MG63 (cell line): ENCODE measurements around the gene PRELP. TPM values are rescaled to one million over a fixed set of nuclear protein-coding genes. Genes with fewer than 3 reads are reported as not detected.

Experiments
- DNase-seq: peaks from one replicate; pipeline ENCODE4 v3.0.0-alpha.2; 2020
- H3K27me3 ChIP-seq: fragments of 250-450 bp; sonication (Bioruptor Pico); 2 replicates; pipeline ENCODE4 v1.5.1; 2020; ENCODE audit warnings: mild to moderate bottlenecking, moderate library complexity
- H3K36me3 ChIP-seq: fragments of 250-450 bp; sonication (Bioruptor Pico); 2 replicates; pipeline ENCODE4 v1.5.1; 2020; ENCODE audit warnings: mild to moderate bottlenecking, moderate library complexity
- H3K4me3 ChIP-seq: fragments of 250-450 bp; sonication (Bioruptor Pico); 2 replicates; pipeline ENCODE4 v1.5.1; 2020; ENCODE audit warnings: mild to moderate bottlenecking, moderate library complexity
- H3K9me3 ChIP-seq: fragments of 250-450 bp; sonication (Bioruptor Pico); 2 replicates; pipeline ENCODE4 v1.5.1; 2020; ENCODE audit warnings: mild to moderate bottlenecking, moderate library complexity
- total RNA-seq: library from RNA; depleted of rRNA; stranded (reverse); fragments of >200 nt; shearing (Covaris generic); gene quantifications from 2 replicates; pipeline ENCODE4 v1.2.3, GENCODE V29; 2014; ENCODE audit warnings: low replicate concordance

The PRELP gene
- total RNA-seq, 1 experiment from 2014 or later = not detected

DNA sequence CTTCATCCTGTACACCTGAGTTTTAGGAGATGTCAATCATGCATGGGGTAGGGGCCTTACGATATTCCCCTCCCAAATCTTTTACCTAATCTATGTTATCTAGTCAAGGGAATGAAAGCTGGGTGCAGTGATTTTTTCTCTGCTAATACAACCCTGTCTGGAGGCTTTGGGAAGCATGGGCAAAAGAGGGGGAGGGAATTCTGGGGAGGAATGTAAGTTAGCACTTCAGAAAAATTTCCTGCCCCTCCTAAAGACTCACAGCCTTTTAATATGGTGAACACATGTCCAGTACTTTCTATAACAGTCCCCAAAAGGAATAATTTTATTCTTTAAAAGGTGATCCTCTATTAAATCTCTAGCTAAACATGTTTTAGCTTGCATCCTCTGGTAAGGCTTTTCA lies 25.6 kb upstream of the PRELP start:
- Histone ChIP-seq H3K27me3 (peaks cover 10% of the 10 kb centered on the region; the same call in 1 of the 2 replicates), H3K36me3 (no peaks in the 10 kb centered on the region), H3K4me3 (no peak overlapping the region), H3K9me3 (peaks cover 6% of the 10 kb centered on the region; the same call in 1 of the 2 replicates)
- no peak for DNase-seq

DNA sequence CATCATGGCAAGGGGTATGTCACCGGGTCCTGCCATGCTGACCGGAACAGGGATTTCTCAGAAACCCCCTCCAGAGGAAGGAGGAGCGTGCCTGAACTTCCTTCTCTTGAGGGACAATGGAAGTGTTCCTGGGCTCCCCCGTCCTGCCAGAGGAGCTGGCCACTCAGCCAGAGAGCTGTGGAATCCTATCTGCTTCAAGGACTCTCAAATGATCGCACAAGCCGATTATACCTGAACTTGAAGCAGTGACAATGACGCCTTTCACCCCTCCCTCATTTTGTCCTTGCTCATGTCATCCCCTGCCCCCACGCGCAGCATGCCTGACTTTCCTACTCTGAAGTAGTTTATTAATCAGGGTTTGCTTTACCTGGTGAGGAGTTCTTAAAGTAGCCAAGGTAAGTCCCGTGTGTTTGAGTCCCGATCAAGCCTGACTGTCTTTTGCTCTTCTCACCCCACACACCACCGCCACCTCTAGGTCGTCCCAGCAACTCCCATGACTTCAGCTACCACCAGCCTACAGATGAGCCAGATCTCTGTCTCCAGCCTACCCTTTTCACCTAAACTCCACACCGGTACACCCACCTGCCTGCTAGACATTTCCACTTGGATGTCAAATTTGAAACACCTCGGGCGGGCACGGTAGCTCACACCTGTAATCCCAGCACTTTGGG lies 25.0 kb upstream of the PRELP start:
- Histone ChIP-seq H3K36me3 (no peaks in the 10 kb centered on the region), H3K4me3 (no peak overlapping the region), H3K27me3 (peaks cover 10% of the 10 kb centered on the region; the same call in 1 of the 2 replicates), H3K9me3 (peaks cover 6% of the 10 kb centered on the region; the same call in 1 of the 2 replicates)
- DNase-seq = no peak

DNA sequence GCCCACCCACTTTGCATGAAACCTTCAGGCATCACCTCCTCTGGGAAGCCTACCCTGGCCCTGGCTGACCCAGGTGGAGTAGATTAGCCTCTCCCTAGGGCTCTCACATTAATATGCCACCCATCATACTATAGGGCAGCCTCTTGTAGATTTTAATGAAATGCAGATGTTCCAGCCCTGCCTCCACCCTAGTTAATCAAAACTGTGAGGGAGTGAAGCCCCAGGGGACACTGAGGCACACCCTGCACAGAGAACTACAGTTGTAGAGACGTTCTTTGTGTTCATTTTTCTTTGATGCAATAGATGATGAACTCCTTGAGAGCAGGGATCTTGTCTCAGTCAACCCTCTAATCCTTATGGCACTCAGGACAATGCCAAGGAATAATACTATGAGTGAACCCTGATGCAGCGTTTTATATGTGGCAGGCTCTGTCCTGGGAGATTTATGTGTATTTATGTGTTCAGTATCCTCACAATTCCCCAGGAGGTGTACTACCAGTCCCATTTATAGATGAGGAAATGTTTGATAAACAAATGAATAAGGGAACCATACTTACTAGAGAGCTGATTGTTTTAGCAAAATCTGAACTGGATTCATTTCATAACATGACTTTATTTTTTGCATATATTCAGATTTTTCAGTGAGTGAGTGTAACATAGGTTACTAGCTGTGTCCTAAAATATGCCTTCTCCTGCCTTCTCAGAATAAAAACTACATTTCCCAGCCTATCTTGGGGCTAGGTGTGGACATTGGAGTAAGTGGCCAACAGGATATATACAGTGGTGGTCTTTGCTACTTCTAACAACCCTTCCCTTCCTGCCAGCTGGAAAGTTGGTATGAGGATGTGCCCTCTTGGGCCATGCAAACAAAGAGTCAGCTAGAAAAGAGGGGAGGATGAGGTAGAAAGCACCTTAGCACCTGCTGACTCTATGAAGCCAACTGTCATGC lies 23.5 kb upstream of the PRELP start:
- Histone ChIP-seq H3K27me3 (peaks cover 10% of the 10 kb centered on the region; the same call in 1 of the 2 replicates), H3K9me3 (no peaks in the 10 kb centered on the region), H3K4me3 (no peak overlapping the region), H3K36me3 (no peaks in the 10 kb centered on the region)
- DNase-seq = no peak

DNA sequence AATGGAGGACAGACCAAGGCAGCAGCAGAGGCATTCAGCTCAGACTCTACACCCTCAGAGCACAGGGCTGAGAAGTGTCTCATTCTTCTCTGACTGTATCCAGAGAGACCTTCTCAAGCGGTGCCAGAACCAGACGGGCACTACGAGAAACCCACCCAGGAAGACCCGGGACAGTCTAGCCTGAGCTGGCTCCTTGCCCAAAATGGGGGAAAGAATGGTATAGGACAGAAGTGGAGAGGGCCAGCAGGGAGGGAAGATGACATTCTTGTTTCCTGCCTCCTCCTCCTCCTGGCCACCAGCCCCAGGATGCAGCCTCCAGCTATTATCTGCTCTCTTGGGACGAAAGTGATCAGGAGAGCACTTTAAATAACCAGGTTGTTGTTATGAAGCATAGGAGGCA lies 22.6 kb upstream of the PRELP start:
- Histone ChIP-seq H3K9me3 (no peaks in the 10 kb centered on the region), H3K36me3 (no peaks in the 10 kb centered on the region), H3K27me3 (peaks cover 10% of the 10 kb centered on the region; the same call in 1 of the 2 replicates), H3K4me3 (no peak overlapping the region)
- DNase-seq = no peak

DNA sequence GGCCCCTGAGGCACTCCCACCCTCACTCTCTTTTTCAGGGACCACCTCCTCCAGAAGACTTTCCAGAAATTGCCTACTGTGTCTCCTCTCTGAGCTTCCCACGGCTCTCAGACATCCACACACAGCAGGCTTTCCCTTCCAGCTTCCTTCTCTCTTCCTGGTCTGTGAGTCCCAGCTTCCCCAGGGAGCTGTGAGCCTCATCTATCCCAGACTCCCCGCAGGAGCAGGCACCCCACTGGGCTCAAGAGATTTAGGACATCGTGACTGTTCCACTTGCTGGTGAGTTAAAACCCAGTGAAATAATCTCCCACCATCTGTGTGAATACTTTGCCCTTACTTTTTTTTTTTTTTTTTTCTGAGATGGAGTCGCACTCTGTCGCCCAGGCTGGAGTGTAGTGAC lies 22.0 kb upstream of the PRELP start:
- H3K4me3 ChIP-seq = no peak overlapping the region
- no peak for DNase-seq
- no peaks in the 10 kb centered on the region for H3K36me3 ChIP-seq
- H3K9me3 ChIP-seq = no peaks in the 10 kb centered on the region
- peaks cover 7% of the 10 kb centered on the region; the same call in 1 of the 2 replicates for H3K27me3 ChIP-seq

DNA sequence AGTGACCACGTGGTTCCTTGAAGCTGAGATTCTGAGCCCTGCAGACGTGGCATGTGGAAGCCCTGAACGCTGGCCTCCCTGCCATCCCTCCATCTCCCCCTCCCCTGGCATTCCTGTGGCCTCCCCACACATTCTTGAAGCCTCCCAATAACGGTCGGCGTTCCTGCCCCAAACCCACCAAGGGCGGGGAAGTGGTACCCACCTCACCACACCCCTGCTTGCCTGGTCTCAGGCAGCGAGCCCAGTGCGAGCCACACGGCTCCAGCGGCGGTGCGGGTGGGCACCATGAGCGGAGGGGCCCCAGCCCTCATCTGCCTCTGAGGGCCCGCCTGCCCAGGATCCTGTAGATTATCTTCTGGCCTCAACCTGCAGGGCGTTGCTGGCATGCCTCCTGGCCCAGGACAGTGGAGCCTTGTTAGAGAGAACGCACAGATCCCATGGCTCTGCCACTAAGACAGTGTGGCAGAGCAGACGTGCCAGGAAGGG lies 20.6 kb upstream of the PRELP start:
- Histone ChIP-seq H3K27me3 (peaks cover 3% of the 10 kb centered on the region; the same call in 1 of the 2 replicates), H3K36me3 (no peaks in the 10 kb centered on the region), H3K4me3 (no peak overlapping the region), H3K9me3 (no peaks in the 10 kb centered on the region)
- DNase-seq = no peak

DNA sequence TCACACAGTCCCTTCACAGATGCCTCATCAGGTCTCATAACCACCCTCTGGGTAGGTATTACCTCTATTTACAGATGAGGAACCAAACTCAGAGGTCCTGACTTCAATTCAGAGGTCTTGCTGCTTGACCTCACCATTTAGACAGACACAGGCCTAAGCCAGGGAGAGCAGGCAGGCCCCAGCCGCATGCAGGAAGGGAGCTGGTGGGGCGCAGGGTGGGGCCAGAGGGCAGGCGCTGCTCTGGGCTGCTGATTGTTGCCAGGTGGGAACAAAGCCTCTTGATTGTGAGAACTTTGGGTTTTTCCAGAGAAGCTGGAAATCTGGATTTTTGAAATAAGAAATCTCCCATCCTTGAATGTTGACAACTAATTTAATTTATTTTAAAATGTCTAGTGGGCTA lies 19.9 kb upstream of the PRELP start:
- no peaks in the 10 kb centered on the region for H3K36me3 ChIP-seq
- no peaks in the 10 kb centered on the region for H3K9me3 ChIP-seq
- no peak for DNase-seq
- H3K27me3 ChIP-seq = peaks cover 3% of the 10 kb centered on the region; the same call in 1 of the 2 replicates
- no peak overlapping the region for H3K4me3 ChIP-seq

DNA sequence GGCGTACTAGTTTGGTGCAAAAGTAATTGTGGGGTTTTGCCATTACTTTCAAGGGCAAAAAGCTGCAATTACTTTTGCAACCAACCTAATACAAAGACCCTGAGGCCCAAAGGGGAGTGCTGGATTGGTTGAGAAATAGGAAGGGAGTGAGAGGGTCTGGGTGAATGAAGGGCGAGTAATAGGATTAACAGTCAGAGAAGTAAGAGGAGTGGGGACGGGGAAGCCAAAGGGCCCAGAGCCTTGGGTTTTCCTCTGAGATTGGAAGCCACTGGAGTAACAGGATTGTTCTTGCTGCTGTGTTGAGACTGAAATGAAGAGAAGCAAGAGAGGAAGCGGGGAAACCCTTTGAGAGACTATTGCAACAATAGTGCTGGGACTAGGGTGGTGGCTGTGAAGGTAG lies 19.0 kb upstream of the PRELP start:
- peaks cover 3% of the 10 kb centered on the region; the same call in 1 of the 2 replicates for H3K27me3 ChIP-seq
- no peak overlapping the region for H3K4me3 ChIP-seq
- DNase-seq = no peak
- no peaks in the 10 kb centered on the region for H3K36me3 ChIP-seq
- no peaks in the 10 kb centered on the region for H3K9me3 ChIP-seq

DNA sequence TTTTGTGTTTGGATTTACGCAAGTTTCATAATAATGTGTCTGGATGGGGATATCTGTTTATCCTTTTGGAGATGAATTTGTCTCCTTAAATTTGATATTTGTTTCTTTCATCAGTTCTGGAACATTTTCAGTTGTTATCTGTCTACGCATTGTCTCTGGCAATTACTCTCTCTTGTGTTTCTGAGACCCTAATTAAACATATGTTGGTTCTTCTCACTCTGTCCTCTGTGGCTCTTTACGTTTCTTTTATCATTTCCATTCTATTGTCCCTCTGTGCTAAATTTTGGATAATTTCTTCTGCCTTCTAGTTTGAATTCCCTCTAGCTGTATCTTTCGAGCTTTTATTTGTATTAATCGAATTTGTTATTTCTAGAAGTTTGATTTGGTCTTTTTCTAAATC lies 17.5 kb upstream of the PRELP start:
- no peak for DNase-seq
- H3K27me3 ChIP-seq = peaks cover 3% of the 10 kb centered on the region; the same call in 1 of the 2 replicates
- no peak overlapping the region for H3K4me3 ChIP-seq
- H3K36me3 ChIP-seq = no peaks in the 10 kb centered on the region
- no peaks in the 10 kb centered on the region for H3K9me3 ChIP-seq

DNA sequence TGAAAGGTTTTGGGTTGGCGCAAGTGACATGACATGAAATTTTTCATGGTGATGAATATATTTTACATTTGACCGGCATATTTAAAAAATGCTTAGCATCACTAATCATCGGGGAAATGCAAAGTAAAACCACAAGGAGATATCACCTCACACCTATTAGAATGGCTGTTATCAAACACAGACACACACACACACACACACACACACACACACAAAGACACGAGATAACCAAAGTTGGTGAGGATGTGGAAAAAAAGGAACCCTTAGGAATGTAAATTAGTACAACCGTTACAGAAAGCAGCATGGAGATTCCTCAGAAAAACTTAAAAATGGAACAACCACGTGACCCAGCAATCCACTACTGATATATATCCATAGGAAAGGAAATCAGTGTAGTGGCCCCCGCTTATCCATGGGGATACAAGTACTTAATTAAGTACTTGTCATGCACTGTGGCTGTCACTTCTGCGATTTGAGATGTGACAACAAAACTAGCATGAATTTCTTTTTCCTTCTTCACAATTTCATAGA lies 15.9 kb upstream of the PRELP start:
- Histone ChIP-seq H3K4me3 (no peak overlapping the region), H3K36me3 (no peaks in the 10 kb centered on the region), H3K27me3 (no peaks in the 10 kb centered on the region), H3K9me3 (no peaks in the 10 kb centered on the region)
- DNase-seq = no peak

DNA sequence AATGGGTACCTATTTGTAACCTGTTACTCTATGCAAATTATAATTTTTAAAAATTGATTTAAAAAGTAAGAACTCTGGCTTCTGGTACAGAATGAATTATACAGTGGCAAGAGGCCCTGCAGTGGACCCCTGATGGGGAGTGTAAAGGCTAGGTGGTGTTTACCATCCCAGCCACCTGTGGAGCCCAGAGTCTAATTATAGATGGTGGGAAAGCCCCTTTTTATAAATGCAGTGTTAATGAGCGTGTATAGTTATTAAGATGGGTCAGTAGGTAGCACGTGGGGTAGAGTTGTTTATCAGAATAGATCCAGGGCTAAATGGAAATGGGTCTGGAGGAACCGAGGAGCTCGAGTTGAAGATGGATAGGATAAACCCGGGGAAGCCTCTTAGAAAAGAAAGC lies 13.9 kb upstream of the PRELP start:
- no peak for DNase-seq
- no peaks in the 10 kb centered on the region for H3K27me3 ChIP-seq
- H3K36me3 ChIP-seq = no peaks in the 10 kb centered on the region
- no peaks in the 10 kb centered on the region for H3K9me3 ChIP-seq
- H3K4me3 ChIP-seq = no peak overlapping the region

DNA sequence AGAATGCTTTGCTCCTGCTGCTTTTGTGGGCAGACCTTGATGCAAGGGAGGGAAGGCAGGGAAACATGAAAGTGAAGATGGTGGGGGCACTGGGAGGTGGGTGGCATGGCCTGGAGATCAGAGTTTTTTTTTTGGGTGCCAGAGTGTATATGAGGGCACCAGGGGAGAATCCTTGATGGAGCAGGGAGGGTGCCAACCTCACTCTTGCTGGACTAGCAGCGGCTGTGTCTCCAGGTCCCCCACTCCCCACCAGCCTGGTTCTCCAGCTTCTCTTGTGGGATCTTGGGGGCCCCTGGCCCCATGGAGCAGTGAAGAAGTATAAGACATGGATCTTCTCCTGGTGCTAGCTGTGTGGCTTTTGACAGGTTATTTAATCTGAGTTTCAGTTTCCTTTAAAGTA lies 13.5 kb upstream of the PRELP start:
- no peaks in the 10 kb centered on the region for H3K9me3 ChIP-seq
- no peak for DNase-seq
- H3K36me3 ChIP-seq = no peaks in the 10 kb centered on the region
- H3K27me3 ChIP-seq = no peaks in the 10 kb centered on the region
- H3K4me3 ChIP-seq = no peak overlapping the region

DNA sequence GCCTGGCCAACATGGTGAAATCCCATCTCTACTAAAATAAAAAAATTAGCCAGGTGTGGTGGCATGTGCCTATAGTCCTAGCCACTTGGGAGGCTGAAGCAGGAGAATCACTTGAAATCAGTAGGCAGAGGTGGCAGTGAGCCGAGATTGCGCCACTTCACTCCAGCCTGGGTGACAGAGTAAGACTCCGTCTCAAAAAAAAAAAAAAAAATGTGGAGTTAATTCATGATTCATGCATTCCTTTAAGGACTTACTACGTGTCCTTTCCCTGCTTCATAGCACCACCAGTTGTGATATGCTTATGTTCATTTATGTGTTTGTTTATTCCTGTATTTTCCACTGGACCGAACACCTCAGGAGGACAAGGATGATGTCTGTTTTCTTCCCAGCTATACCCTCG lies 12.7 kb upstream of the PRELP start:
- DNase-seq = peak; percentile 81
- no peaks in the 10 kb centered on the region for H3K36me3 ChIP-seq
- H3K9me3 ChIP-seq = no peaks in the 10 kb centered on the region
- H3K27me3 ChIP-seq = no peaks in the 10 kb centered on the region
- no peak overlapping the region for H3K4me3 ChIP-seq

DNA sequence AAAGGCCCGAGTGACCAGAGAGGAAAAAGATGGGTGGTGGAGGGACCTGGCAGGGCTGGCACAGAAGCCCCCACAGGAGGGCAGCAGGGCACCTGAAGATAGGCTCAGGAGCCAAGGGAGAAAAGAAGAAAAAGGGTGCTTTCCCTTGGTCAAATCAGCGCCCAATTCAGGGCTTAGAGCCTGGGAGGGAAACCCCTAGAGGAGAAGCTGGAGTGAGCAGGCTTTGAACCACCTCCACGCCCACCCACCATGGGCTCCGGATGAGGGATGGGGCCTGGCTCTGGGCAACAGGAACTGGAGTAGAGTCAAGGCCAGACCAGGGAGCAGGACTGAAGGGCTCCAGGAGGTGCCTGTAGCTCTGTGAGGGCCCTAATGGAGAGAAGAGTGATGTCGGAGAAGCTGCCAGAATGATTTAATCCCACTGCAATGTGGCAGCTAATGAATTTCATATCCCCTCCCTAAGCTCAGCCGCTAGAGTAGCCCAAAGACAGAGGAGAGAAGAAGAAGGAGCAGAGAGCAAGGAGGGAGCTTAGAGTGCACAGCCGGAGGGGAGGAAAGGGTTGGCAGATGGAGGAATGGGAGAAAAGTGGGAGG lies 12.0 kb upstream of the PRELP start:
- Histone ChIP-seq H3K9me3 (no peaks in the 10 kb centered on the region), H3K36me3 (no peaks in the 10 kb centered on the region), H3K4me3 (no peak overlapping the region), H3K27me3 (no peaks in the 10 kb centered on the region)
- peak; percentile 49 for DNase-seq

DNA sequence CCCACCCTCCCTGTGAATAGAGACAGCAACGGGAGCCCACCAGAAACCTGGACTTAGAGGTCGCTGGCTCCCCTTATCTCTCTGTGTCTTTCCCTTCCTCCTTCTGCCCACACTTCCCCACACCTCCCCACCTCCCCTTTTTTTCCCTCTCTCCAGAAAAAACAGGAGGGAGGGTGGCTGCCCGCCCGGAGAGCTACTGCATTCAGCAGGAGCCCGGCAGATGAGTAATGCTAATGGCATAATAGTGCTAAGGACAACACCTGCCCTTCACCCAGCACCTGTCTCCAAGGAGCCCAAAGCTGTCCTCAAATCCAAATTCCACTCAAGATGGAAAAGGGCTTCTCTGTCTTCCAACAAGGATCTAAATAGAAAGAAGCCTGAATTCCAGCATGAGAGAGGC lies 11.4 kb upstream of the PRELP start:
- no peak for DNase-seq
- H3K36me3 ChIP-seq = no peaks in the 10 kb centered on the region
- no peaks in the 10 kb centered on the region for H3K9me3 ChIP-seq
- no peak overlapping the region for H3K4me3 ChIP-seq
- H3K27me3 ChIP-seq = no peaks in the 10 kb centered on the region

DNA sequence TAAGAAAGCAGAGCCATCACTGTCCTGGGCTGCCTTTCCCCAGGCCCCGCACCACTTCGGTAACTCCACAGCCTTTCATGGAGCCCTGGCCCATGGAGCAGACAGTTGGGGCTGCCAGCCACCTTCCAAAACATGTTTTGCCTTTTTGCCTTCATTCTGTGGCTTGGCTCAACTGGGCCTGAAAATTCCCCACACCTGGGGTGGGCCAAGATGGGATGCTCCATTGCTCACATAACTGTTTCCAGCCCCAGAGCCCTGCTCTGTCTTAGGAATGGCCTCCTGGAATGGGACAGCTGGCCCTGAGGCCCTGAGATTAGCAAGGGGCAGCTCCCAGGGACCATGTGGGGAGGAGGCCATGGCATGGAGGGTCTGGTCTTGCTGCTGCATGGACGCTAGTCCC lies 10.9 kb upstream of the PRELP start:
- no peak overlapping the region for H3K4me3 ChIP-seq
- no peaks in the 10 kb centered on the region for H3K36me3 ChIP-seq
- no peaks in the 10 kb centered on the region for H3K9me3 ChIP-seq
- H3K27me3 ChIP-seq = no peaks in the 10 kb centered on the region
- DNase-seq = no peak
